GM21723 (cell line): ENCODE data around the gene MRTFA.
A peak's percentile ranks its signal among the peaks of the same experiment; 100 is the strongest.
"Not testable (repeated sequence)": the region's sequence is repeated elsewhere in the genome, so short reads cannot be mapped to it uniquely, and the experiment has no call there.

Experiments used
- ATAC-seq: cut with Tn5 transposase; IDR thresholded peaks from one replicate; pipeline ENCODE4 v1.9.1; 2021; ENCODE audit warnings: mild to moderate bottlenecking, moderate library complexity; ENCODE audit not compliant: unreplicated experiment

The MRTFA gene

DNA sequence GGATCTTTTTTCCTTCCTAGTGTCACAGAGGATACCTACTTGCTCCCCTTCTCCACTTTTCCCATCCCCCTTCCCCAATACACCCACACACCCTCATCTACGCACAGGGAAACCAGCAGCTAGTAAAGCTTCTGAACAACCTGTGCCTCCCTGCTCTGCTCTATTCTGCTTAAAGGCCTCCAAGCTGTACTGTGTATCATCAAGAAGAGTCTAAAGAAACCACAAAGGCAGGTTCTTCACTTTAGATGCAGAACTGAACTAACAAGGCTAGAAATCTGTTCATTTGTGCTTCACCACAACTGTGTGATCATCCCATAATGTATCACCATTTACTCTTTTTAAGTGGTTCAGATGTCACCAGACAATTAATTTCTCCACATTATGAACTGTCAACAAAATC lies 133.6 kb downstream of the MRTFA start:
- no peak for ATAC-seq

DNA sequence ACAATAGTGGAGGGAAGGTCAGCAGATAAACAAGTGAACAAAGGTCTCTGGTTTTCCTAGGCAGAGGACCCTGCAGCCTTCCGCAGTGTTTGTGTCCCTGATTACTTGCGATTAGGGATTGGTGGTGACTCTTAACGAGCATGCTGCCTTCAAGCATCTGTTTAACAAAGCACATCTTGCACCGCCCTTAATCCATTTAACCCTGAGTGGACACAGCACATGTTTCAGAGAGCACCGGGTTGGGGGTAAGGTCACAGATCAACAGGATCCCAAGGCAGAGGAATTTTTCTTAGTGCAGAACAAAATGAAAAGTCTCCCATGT lies 136.1 kb downstream of the MRTFA start:
- ATAC-seq, result not testable (repeated sequence)

DNA sequence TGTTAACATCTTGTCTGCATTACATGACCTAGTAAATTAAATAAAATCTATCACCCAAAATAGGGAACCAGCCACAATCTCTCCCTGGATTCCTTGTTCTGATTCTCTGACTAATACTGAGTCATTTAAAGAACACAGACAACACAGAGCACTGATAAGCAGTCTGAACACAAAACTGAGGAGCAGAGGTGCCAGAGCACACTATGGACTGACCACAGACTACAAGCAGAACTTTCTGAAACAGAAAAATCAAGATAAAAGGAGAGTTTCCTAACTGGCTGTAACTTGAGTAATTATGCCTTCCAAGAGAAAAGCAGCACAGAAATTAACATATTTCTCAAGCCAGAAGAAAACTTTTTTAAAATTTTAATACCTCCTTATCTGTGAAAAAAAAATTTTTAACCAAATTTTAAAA lies 137.3 kb downstream of the MRTFA start:
- no peak for ATAC-seq

DNA sequence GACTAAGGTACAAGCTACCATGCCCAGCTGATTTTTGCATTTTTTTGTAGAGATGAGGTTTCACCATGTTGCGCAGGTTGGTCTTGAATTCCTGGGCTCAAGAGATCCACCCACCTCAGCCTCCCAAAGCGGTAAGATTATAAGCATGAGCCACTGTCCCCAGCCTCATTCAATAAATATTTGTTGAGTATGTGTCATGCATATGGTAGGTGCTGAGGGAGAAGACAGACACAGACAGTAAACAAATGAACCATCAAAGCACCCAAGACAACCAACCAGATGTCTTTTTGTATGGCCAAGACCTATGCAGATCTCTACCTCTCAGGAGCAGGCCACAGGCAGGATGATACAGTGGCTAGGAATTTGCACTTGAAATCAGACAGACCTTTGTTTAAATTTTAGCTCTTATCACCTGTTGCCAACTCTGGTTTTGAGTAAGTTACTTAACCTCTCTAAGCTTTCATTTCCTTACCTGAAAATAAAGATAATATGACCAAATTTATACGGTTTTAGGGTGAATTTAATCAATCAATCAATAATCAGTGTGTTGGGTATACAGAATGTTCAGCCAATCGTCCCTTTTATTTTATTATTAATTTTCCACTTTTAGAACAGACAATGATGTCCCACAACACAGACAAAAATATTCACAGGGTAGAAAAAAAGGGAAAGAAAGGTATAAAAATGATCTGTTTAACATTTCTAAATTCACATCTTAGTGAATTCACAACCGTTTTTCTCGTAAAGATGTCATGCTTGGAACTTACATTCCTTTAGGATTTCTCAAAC lies 137.9 kb downstream of the MRTFA start:
- no peak for ATAC-seq

DNA sequence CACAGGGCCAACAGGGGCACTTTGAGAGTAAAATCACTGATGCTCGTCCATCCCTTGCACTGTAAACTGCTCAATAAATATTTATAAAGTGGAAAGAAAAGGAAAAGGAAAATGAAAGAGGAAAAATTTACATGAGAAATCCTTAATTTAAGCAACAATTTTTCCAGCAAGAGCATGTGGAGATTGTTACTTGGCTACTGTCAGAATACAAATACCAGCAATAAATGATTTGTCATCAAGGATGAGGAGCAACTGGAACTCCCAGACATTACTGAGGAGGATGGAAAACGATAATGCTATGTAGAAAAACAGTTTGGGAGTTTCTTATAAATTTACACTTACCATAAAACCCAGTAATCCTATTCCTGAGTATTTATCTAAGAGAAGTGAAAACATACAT lies 143.1 kb downstream of the MRTFA start:
- no peak for ATAC-seq

DNA sequence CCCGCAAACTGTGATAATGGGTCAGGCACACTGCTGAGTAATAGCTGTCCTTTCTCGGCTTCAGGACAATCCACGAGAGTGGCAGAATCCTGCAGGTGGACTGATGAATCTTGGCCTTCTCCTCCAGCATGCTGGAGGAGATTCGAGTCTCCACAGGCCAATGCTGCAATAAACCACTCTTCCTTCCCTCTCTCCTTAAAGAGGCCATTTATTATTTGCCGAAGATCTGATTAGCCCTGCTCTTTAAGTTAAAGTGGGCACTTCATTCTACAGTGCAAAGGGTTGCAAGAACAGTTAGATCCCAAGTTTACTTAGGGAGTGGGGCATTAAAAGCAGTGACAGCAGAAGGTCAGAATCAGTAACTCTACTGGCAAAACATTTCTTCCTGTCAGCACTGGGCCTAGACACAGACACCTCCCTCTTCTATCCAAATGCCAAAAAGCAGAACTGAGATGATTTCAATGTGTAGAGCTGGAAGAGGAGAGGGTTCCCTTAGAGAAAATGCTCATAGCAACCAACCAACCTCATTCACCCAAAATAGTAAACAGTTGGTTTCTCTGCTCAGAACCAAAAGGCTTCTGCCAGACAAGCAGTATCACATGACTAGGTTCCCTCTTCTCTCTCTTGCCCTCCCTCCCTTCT lies 144.4 kb downstream of the MRTFA start:
- ATAC-seq, result peak; percentile 92

DNA sequence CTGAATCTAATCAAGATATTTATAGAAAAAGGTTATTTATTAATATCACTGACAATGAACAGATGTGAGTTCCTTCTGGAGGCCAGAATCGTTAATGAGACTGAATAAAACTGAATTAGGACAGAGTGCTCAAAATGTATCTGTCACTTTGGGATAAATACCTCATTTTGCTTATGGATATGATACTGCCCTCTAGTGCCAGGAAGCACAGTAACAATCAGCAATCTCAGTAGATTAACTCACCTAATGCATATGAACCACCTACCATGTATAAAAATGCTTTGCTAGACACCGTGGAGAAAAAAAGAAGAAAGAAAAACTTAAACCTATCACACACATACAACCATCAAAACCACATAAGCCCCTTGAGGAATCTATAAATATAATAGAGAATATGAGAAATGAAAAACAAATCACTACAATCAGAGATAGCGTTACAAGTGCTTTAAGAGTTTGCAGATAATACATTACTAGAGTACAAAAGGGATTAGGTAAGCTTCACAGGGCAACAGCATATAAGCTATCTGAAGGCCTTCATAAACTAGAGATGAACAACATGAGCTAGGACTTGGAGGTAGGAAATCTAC lies 148.8 kb downstream of the MRTFA start:
- no peak for ATAC-seq

DNA sequence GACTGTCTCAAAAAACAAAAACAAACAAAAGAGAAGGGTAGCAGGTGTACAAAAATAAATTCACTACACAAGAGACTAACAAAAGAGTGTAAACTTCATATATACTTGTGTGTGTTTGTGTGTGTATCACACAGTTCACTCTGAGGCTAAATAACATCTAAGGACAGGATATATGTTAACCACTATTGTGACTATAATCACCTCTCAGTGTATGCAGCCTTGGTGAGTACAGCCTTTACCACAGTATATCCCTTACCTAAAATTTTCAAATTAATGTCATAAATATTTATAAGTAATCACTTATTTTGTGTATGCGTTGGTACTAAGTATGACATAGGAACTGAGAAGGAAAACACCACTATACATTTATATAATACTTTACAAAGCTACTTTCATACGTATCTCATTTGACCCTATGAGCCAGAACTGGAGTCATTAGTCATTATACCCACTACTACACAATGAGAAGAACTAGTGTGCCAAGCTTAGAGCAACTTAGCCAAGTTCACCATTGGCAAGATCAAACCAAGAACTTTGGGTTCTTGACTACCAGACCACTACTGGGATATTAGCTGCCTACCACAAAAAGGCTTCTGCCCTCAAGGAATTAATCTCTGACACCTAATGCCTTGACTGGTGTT lies 149.4 kb downstream of the MRTFA start:
- no peak for ATAC-seq

DNA sequence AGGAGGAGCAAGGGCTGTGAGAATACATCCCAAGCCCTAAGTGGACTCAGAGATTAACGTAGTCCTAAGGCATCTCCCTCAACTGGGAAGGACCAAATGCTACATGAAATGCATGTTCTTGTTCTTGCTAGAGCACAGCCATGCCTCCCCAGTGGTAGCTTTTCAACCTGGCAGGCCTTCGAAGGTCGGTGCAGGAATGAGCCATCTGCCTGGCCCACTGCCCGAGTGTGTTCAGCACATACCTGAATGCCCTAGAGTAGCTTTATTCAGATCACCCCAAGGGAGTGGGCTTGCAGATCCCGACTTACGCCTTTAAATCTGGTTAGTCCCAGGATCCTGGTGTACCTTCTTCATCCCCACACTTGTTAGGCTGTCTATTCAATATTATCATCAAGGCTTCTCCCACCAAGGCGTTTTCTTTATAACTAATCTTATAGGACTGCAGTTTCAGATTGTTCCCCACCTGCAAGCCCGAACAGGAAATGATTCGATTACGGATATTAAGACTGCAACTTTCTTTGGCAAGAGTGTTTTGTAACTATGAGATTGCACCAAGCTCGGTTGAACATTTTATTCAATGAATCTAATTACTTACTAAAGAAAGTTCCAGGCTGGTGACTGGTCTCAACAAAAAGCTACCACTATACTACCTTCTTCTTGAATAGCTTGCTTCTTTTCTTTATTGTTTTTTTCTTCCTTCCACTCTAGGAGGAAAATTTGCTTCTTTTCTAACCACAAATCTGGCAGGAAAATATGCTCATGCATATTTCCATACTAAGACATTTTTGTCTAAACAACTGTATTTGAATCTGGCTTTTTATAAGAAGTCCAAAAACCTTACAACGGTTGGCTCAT lies 150.5 kb downstream of the MRTFA start:
- ATAC-seq, result no peak

DNA sequence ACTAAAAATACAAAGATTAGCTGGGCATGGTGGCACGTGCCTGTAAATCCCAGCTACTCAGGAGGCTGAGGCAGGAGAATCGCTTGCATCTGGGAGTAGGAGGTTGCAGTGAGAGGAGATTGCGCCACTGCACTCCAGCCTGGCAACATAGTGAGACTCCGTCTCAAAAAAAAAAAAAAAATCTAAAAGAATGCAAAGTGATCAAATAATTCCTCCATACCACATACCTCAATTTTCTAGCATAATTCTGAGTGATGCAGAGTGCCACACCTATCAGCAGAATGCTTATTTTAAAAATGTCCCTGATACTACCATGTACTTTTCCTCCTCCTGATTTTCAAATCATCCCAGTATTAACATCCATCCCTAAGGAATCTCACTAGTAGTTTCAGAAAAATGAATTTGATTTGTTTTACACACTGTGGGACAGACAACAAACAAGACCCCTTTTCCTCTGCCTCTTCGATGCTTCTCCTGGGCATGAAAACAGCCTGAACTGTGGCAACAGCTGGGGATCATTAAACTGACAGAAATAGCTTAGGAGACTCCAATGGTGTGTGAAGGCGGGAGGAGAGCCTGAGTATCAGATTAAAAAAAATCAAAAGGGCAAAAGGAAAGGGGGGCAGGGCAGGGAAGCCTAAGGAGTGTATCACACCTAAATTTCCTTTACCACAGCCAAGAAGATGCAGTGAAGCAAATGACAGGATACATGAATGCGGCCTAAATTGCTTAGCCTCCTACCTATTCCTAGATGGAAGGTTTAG lies 151.4 kb downstream of the MRTFA start:
- no peak for ATAC-seq

DNA sequence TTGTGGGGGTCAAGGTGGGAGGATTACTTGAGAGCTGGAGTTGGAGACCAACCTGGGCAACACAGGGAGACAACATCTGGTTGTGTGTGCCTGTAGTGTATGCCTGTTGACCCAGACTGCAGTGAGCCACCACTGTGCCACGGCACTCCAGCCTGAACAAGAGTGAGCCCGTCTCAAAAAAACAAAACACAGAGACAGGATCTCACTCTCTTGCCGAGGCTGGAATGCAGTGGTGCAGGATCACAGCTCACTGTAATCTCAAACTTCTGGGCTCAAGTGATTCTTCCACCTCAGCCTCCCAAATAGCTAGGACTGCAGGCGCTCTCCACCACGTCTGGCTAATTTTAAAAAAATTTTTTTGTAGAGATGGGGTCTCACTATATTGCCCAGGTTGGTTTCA lies 153.6 kb downstream of the MRTFA start:
- no peak for ATAC-seq

DNA sequence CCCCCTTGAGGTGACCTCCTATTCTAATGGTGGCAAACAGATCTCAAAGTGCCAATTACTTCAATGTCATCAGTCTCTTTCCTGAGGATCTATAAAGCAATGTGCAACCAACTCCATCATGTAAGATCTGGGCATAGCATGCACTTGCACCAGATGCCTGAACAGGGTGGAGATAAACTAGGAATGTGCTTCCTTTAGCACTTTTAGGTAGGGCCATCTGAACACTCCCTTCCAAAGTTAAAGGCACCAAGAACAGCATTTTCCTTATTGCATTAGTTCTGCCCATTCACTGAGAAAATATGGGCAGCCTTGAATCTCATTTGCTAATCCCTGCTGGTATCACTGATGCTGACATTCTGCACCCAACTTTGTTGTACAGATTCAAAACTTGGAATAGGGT lies 154.1 kb downstream of the MRTFA start:
- ATAC-seq, result no peak

DNA sequence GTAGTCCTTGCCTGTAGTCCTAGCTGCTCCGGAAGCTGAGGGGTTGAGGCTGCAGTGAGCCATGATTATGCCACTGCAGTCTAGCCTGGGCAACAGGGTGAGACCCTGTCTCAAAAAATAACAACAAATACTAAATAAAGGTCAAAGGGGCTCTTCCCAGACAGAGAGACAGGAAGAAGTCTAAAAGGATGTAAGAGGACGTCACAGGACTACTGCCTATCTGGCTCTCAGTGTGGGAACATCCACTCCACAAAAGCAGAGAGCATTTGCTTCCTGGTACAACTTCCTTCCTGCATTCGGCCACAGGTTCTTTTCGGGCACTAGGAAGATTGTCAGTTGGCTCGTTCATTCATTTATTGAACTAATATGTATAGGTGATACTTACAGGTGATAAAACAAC lies 155.5 kb downstream of the MRTFA start:
- no peak for ATAC-seq

DNA sequence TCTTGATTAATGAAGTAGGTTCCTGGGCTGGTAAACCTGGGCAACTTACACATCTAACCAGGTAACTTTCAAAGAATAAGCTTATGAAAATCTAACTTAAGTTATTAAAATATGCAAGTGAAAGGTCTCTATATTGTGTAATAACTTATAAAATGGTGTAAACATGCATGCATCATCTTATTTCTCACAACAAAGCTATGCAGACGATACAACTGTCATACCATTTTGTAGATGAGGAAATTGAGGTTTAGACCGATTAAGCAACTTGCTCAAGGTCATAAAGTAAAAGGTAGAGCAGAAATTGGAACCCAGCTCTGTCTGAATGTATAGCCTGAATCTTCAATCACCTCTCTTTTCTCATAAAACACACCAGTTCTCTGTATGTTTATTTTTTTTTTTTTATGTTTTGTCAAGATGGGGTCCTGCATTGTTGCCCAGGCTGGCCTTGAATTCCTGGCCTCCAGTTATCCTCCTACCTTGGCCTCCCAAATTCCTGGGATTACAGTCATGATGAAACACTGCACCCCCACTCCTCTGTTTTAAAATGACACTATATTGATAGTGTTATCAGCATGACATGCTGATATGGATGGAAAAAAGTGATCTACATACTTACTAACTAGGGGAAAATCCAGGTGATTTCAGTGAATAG lies 156.5 kb downstream of the MRTFA start:
- no peak for ATAC-seq

DNA sequence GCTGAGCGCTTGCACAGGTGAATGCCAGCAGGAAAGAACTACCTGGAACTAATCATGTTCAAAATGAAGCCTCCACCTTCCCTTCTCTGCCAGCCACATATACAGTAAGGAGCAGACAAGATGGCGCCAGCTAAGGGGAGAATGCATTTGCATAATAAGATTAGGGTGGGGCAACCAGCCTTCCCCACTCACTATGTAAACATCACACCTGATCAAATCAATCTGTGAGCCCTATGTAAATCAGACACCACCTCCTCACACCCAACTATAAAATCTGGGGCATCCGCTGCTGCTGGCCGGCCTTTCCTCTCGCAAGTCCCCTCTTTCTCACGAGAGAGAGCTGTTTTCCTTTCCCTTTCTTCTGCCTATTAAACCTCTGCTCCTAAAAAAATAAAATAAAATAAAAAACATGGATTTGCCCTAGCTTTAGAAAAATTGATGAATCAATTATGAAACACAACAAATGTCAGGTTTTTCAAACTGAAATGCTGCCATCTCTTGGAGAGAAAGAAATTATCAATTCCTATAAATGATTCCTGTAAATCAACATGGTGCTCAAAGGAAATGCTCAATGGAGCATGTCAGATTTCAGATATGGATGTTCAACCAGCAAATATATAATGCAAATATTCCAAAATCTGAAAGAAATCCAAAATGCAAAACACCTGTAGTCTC lies 157.3 kb downstream of the MRTFA start:
- ATAC-seq, result no peak

DNA sequence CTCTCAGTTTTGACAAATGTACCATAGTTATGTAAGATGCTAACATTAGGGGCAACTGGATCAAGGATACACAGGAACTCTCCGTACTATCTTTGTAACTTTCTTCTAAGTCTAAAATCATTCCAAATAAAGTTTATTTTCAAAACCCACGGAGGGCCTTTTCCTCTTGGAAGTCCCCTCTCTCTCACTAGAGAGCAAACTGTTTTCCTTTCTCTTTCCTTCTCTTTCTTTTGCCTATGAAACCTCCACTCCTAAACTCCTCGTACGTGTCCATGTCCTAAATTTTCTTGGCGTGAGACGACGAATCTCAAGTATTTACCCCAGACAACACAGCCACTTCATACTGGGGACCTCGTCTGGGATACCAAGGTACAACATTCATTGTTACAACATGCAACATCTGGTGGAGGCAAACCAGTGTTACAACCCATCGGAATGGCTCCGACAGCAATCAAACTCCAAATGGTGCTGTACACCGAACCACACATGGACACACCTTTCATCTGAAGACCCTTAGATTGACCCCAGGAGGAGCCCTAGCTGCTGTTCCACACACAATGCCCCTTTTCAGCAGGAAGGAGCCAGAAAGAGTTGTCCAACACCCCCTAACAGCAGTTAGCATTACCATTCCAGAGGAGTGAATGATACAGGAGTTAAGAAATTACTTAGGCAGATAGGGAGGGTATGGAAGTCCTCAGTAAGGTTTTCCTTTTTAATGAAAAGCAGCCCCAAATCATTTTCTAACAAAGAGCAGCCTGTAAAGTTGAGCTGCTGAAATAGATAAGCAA lies 158.0 kb downstream of the MRTFA start:
- ATAC-seq, result no peak

DNA sequence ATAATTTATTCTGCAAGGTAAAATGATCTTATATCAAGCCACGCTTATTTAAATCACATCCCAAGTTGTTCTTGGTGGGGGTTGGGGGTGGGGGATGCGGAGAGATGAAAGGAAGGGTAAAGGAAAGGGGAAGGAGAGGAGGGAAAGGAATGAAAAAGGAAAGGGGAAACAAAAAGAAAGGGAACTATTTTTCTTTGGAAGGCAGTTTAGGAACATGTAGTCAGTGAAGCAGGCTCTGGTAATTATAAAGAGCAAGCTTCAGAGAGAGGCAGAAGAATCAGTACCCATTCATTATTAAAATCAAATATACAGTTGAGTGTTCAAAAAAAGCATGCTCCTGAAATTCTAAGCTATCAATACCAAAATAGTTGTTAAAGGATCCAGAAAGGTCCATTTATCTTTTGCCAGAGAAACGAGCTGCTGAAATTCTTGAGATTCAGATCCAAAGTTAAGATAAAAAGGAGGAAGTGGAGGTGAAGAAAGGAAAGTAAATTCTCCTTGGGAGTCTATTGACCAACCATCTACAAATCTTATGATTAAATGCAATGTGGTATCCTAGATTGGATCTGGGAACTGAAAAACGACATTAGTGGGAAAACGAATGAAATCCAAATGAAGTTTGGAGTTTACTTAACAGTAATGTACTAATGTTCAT lies 158.7 kb downstream of the MRTFA start:
- no peak for ATAC-seq

DNA sequence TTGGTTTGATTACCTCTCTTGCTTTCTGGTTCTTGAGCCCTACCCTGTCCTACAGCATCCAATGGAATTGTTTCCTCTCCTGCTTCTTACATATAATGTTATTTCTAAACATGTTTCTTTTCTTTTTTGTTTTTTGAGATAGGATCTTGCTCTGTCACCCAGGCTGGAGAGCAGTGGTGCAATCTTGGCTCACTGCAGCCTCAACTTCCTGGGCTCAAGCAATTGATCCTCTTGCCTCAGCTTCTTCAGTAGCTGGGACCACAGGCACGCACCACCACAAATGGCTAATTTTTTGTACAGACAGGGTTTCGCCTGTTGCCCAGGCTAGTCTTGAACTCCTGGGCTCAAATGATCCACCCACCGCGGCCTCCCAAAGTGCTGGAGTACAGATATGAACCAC lies 160.2 kb downstream of the MRTFA start:
- ATAC-seq, result no peak
